RWPE1 (cell line): ENCODE data around the gene CKAP4.

Experiments used
- CTCF ChIA-PET: fragments of 350-600 bp; sonication (Branson Sonifier 250); formaldehyde crosslinking; extraction: SDS; loops from one replicate; lab custom pipeline; 2021; lab: Yijun Ruan, JAX
- POLR2A ChIA-PET: fragments of 400-600 bp; formaldehyde crosslinking; extraction: SDS; loops from one replicate; lab custom pipeline; 2020; ENCODE audit warnings: antibody characterized with exemption; ENCODE audit not compliant: low non-redundant PET; lab: Yijun Ruan, JAX
- DNase-seq: peaks from one replicate; pipeline ENCODE4 v3.0.0; 2012; ENCODE audit warnings: low spot score
- H3K27ac ChIP-seq: fragments of 450-650 bp; 2 replicates; pipeline ENCODE4 v1.5.1; 2017
- TF ChIP-seq, protein P1 (sequence below): fragments of 450-650 bp; conservative IDR thresholded peaks from 2 replicates; pipeline ENCODE4 v1.5.1; 2017; ENCODE audit warnings: low read depth, mild to moderate bottlenecking

Gene CKAP4

DNA sequence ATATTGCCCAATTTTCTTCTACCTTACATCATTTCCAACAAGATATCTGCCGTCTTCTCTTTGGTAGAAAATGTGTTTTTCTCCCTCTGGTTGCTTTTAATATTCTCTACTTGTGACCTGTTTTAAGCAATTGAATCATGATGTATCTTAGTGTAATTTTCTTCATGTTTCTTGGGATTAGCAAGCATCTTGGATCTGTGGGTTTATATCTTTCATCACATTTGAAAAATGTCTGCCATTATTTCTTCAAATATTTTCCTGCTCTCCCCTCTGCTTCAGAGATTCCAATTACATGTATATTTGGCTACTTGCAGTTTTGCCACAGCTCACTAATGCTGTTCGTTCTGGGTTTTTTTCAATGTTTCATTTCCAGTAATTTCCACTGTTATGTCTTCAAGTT lies 30.1 kb downstream of the CKAP4 start:
- DNase-seq = no peak
- ChIA-PET CTCF (no interaction called here), POLR2A (no interaction called here)
- TF ChIP-seq, protein P1, sequence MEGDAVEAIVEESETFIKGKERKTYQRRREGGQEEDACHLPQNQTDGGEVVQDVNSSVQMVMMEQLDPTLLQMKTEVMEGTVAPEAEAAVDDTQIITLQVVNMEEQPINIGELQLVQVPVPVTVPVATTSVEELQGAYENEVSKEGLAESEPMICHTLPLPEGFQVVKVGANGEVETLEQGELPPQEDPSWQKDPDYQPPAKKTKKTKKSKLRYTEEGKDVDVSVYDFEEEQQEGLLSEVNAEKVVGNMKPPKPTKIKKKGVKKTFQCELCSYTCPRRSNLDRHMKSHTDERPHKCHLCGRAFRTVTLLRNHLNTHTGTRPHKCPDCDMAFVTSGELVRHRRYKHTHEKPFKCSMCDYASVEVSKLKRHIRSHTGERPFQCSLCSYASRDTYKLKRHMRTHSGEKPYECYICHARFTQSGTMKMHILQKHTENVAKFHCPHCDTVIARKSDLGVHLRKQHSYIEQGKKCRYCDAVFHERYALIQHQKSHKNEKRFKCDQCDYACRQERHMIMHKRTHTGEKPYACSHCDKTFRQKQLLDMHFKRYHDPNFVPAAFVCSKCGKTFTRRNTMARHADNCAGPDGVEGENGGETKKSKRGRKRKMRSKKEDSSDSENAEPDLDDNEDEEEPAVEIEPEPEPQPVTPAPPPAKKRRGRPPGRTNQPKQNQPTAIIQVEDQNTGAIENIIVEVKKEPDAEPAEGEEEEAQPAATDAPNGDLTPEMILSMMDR = no peak
- H3K27ac ChIP-seq = no peak overlapping the region

DNA sequence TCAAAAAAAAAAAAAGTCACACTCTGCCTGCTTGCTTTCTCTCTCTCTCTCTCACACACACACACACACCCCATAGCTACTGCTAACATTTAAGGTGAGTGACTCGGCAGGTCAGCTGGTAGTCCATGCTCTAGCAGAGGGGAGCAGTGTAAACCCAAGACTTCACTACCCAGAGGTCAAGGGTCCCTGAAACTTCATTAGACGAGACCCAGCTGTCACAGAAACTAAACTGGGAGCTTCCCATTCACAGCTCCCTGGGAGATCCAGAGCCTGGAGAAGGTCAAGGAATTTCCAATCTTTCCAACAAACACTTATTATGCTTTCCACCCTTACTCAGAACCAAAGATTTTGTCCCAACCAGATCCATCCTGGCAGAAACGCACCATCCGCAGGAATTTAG lies 33.2 kb downstream of the CKAP4 start:
- TF ChIP-seq, protein P1 = no peak
- CTCF ChIA-PET = no interaction called here
- no peak for DNase-seq
- POLR2A ChIA-PET = no interaction called here
- no peak overlapping the region for H3K27ac ChIP-seq

DNA sequence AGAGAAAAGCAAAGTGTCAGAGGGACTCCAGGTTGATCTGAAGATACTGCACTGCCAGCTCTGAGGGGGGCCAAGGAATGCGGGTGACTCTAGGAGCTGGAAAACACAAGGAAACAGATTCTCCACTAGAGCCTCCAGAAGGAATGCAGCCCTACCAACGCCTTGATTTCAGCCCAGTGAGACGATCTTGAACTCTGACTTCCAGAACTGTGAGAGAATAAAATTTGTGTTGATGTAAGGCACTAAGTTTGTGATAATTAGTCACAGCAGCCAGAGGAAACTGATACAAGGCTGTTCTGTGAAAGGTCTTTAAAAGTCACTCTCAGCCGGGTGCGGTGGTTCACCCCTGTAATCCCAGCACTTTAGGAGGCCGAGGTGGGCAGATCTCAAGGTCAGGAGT lies 34.2 kb downstream of the CKAP4 start:
- POLR2A ChIA-PET = no interaction called here
- H3K27ac ChIP-seq = no peak overlapping the region
- no peak for DNase-seq
- TF ChIP-seq, protein P1 = no peak
- CTCF ChIA-PET = no interaction called here

DNA sequence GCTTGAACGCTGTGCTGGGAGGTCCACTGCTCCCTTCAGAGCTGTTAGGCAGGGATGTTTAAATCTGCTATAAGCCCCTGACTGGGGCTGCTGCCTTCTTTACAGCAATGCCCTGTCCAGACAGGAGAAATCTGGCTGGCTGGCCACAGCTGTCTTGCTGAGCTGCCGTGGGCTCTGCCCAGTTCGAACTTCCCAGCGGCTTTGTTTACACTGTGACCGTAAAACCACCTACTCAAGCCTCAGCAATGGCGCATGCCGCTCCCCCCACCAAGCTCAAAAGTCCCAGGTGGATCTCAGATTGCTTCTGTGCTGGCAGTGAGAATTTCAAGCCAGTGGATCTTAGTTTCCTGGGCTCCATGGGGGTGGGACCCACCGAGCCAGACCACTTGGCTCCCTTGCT lies 35.8 kb downstream of the CKAP4 start:
- POLR2A ChIA-PET = no interaction called here
- CTCF ChIA-PET = interaction anchor here (1.3 kb wide), 2 partner anchors 12 to 15 kb away, joined by 3 to 6 read pairs; no protein-coding TSS in a partner anchor
- no peak overlapping the region for H3K27ac ChIP-seq
- DNase-seq = no peak
- TF ChIP-seq, protein P1 = no peak

DNA sequence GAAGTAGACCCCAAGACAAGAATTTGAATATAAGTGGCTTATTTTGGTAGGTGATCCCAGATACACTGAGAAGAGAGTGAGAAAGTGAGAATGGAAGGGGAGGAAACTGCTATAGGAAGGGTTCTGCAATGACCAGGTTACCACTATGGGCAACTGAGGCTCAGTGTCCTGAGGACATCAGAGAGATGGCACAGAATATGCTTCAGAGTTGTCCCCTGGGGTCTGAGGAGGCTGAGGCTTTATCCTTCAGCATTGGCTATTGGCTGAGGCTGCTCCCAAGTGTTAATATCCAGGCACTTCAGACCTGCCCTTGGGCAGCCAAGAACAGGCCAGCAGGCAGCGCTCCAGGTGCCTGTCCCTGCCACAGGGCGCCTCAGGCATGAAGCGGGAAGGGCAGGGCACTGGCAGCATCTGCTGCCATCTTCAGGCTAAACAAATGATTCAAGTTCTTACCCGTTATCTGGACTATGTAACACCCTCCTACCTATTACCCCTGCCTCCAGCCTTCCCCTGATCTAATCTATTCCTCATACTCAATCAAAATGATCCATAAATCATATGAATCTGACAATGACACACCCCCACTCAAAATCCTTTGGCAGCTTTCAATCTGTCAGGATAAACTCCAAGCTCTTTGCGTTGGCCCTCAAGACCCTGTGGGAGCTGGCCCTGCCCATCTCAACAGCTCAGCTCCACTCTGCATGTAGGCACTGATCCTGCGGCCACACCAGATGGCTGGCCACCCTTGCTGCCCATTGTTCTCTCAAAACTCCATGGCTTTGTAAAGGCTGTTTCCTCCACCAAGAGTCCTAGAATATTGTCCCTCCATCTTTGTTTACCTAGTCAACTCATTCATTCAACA lies 42.4 kb downstream of the CKAP4 start:
- POLR2A ChIA-PET = no interaction called here
- H3K27ac ChIP-seq = no peak overlapping the region
- no peak for DNase-seq
- CTCF ChIA-PET = interaction anchor here (1.2 kb wide), 1 partner anchor 18 kb away, joined by 3 read pairs; no protein-coding TSS in a partner anchor
- TF ChIP-seq, protein P1 = no peak; the same call in 1 of the 2 replicates

DNA sequence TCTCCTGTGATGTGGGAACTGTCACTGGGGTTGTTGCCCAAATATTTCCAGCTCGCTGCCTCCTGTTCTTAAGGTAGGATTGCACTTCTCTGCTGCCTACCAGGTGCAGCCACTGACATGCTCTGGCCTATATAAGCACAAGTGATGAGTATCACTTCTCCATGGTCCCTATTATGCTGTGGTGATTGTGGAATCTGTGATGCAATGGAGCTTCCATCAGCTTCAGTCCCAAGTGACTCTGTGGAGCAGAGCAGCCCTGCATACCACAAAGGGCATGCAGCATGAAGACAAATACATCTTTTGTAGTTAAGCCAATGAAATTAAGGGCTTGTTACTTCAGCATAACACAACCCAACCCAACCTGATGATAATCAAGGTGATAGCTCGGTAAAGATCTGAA lies 43.5 kb downstream of the CKAP4 start:
- DNase-seq = no peak
- TF ChIP-seq, protein P1 = no peak
- POLR2A ChIA-PET = no interaction called here
- H3K27ac ChIP-seq = no peak overlapping the region
- CTCF ChIA-PET = interaction anchor here (1.2 kb wide), 1 partner anchor 20 kb away, joined by 3 read pairs; no protein-coding TSS in a partner anchor
